Neuronal stem cell (in vitro differentiated cells): ENCODE results near the gene AK6.

ENCODE experiments used
- DNase-seq: peaks from one replicate; pipeline ENCODE4 v3.0.0-alpha.2; 2013; ENCODE audit warnings: low spot score
- H2AFZ ChIP-seq: one replicate; pipeline ENCODE4 v1.6.1; 2013; ENCODE audit warnings: mild to moderate bottlenecking, low read length, inconsistent platforms
- H2AK5ac ChIP-seq: 2 replicates; pipeline ENCODE4 v1.6.1; 2013; ENCODE audit warnings: low read depth, mild to moderate bottlenecking, inconsistent platforms, low read length, moderate library complexity, mixed read lengths
- H2BK120ac ChIP-seq: 2 replicates; pipeline ENCODE4 v1.6.1; 2013; ENCODE audit warnings: low read depth, mild to moderate bottlenecking, inconsistent platforms, low read length, moderate library complexity, mixed read lengths
- H2BK12ac ChIP-seq: one replicate; pipeline ENCODE4 v1.6.1; 2013; ENCODE audit warnings: low read length, inconsistent platforms
- H2BK15ac ChIP-seq: 2 replicates; pipeline ENCODE4 v1.6.1; 2013; ENCODE audit warnings: mild to moderate bottlenecking, low read length, inconsistent platforms, mixed read lengths
- H2BK5ac ChIP-seq: one replicate; pipeline ENCODE4 v1.6.1; 2013; ENCODE audit warnings: inconsistent platforms, mild to moderate bottlenecking, low read length, moderate library complexity
- H3K14ac ChIP-seq: one replicate; pipeline ENCODE4 v1.6.1; 2013; ENCODE audit warnings: low read length, inconsistent platforms
- H3K18ac ChIP-seq: 2 replicates; pipeline ENCODE4 v1.6.1; 2013; ENCODE audit warnings: low read length, inconsistent platforms
- H3K23ac ChIP-seq: 2 replicates; pipeline ENCODE4 v1.6.1; 2013; ENCODE audit warnings: low read depth, mild to moderate bottlenecking, mixed read lengths, low read length, inconsistent platforms; ENCODE audit not compliant: poor library complexity
- H3K27ac ChIP-seq: replicated peaks from 3 replicates; pipeline ENCODE4 v1.5.1; 2013; ENCODE audit warnings: low read length, inconsistent platforms
- H3K27me3 ChIP-seq, 3 experiments: 2 replicates each; pipeline ENCODE4 v1.6.1; 2013; ENCODE audit warnings: low read length in 3 of 3, mild to moderate bottlenecking in 2 of 3, inconsistent platforms in 1 of 3, low read depth in 1 of 3, mixed read lengths in 1 of 3, moderate library complexity in 1 of 3; ENCODE audit not compliant: control insufficient read depth in 3 of 3, insufficient read depth in 3 of 3
- H3K36me3 ChIP-seq, 2 donors: replicated peaks in 1 of 2; 2 replicates each; pipeline ENCODE4 v1.6.1; 2013; ENCODE audit warnings: low read length in 2 of 2; ENCODE audit not compliant: control insufficient read depth in 2 of 2, insufficient read depth in 2 of 2
- H3K4ac ChIP-seq: 2 replicates; pipeline ENCODE4 v1.6.1; 2013; ENCODE audit warnings: inconsistent platforms, mild to moderate bottlenecking, low read length, moderate library complexity
- H3K4me1 ChIP-seq, 2 donors: 1 replicate in 1 of 2; 2 replicates in 1 of 2; pipeline ENCODE4 v1.6.1; 2013; ENCODE audit warnings: low read length in 2 of 2, low read depth in 1 of 2; ENCODE audit not compliant: control insufficient read depth in 2 of 2, insufficient read depth in 1 of 2
- H3K4me2 ChIP-seq: one replicate; pipeline ENCODE4 v1.6.1; 2013; ENCODE audit warnings: mild to moderate bottlenecking, low read length, inconsistent platforms; ENCODE audit not compliant: insufficient read depth, poor library complexity, severe bottlenecking
- H3K4me3 ChIP-seq, 2 donors: 2 replicates each; pipeline ENCODE4 v1.5.1; 2013; ENCODE audit warnings: low read length in 2 of 2, mild to moderate bottlenecking in 2 of 2, inconsistent platforms in 1 of 2, moderate library complexity in 1 of 2
- H3K79me1 ChIP-seq: one replicate; pipeline ENCODE4 v1.6.1; 2013; ENCODE audit warnings: low read depth, mild to moderate bottlenecking, inconsistent platforms, low read length, moderate library complexity
- H3K9ac ChIP-seq: one replicate; pipeline ENCODE4 v1.6.1; 2013; ENCODE audit warnings: mild to moderate bottlenecking, low read depth, low read length, inconsistent platforms; ENCODE audit not compliant: poor library complexity
- H3K9me3 ChIP-seq, 2 donors: replicated peaks in 1 of 2; 2 replicates each; pipeline versions ENCODE3 to v1.6.1; 2013; ENCODE audit warnings: low read length in 2 of 2, mild to moderate bottlenecking in 2 of 2, inconsistent platforms in 1 of 2, low read depth in 1 of 2, mixed read lengths in 1 of 2, moderate library complexity in 1 of 2; ENCODE audit not compliant: control insufficient read depth in 2 of 2, insufficient read depth in 1 of 2
- H4K8ac ChIP-seq: one replicate; pipeline ENCODE4 v1.6.1; 2013; ENCODE audit warnings: low read depth, mild to moderate bottlenecking, inconsistent platforms, low read length, moderate library complexity
- H4K91ac ChIP-seq: one replicate; pipeline ENCODE4 v1.6.1; 2013; ENCODE audit warnings: low read length, low read depth, mild to moderate bottlenecking, inconsistent platforms; ENCODE audit not compliant: poor library complexity
- WGBS, 2 donors: extraction: QIAGEN DNeasy Blood & Tissue Kit; methylation state at CpG; one replicate each; pipeline ENCODE4 v1.1.7; 2013; ENCODE audit warnings: missing lambda C conversion rate in 2 of 2, mixed read lengths in 1 of 2; ENCODE audit not compliant: insufficient read length in 2 of 2, insufficient replicate concordance in 1 of 2; ENCODE audit errors: extremely low coverage in 2 of 2; 5-methylcytosine and 5-hydroxymethylcytosine counted together

AK6 gene

DNA sequence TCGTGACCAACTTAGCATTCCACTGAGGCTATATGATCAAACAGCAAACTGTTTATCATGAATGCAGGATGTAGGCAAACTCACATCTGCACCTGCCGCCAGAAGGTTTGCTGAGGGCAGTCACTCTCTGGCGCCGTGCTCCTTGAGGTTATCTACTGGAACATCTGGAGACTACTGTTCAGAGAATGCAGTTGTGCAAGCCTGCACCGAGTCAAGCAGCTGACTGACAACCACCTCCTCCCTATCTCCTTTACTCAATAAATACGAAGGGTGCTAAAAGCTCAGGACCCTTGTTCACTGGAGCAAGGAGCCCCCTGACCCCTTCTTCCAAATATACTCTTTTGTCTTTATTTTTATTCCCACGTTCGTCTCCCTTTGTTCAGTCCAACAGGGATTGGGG lies 63.8 kb downstream of the AK6 start:
- no peak overlapping the region for H3K14ac ChIP-seq
- H3K18ac ChIP-seq = no peak overlapping the region
- DNase-seq = no peak
- H3K23ac ChIP-seq = no peak overlapping the region
- H2AFZ ChIP-seq = no peak overlapping the region
- no peak overlapping the region for H2BK5ac ChIP-seq
- H3K27me3 ChIP-seq = no peaks in the 10 kb centered on the region
- no peak overlapping the region for H2BK12ac ChIP-seq
- H3K36me3 ChIP-seq = no peaks in the 10 kb centered on the region
- no peaks in the 10 kb centered on the region for H3K4me1 ChIP-seq
- WGBS, 2 donors = no CpG with 5 or more reads among the region's 8 CpGs
- H4K8ac ChIP-seq = no peak overlapping the region
- H3K4me3 ChIP-seq = no peak overlapping the region
- H2BK120ac ChIP-seq = no peak overlapping the region
- no peak overlapping the region for H2AK5ac ChIP-seq
- H3K27ac ChIP-seq = no peak overlapping the region
- H3K79me1 ChIP-seq = no peaks in the 10 kb centered on the region
- H3K9ac ChIP-seq = no peak overlapping the region
- H4K91ac ChIP-seq = no peak overlapping the region
- H3K9me3 ChIP-seq = no peaks in the 10 kb centered on the region
- H2BK15ac ChIP-seq = no peak overlapping the region
- no peak overlapping the region for H3K4me2 ChIP-seq
- H3K4ac ChIP-seq = no peak overlapping the region
